ENCODE data around the gene PRM1. TPM values are rescaled to one million over a fixed set of nuclear protein-coding genes. Genes with fewer than 3 reads are reported as not detected.

The PRM1 gene
- total RNA-seq, 1 experiment from 2014 or later, result 0.48 TPM

DNA sequence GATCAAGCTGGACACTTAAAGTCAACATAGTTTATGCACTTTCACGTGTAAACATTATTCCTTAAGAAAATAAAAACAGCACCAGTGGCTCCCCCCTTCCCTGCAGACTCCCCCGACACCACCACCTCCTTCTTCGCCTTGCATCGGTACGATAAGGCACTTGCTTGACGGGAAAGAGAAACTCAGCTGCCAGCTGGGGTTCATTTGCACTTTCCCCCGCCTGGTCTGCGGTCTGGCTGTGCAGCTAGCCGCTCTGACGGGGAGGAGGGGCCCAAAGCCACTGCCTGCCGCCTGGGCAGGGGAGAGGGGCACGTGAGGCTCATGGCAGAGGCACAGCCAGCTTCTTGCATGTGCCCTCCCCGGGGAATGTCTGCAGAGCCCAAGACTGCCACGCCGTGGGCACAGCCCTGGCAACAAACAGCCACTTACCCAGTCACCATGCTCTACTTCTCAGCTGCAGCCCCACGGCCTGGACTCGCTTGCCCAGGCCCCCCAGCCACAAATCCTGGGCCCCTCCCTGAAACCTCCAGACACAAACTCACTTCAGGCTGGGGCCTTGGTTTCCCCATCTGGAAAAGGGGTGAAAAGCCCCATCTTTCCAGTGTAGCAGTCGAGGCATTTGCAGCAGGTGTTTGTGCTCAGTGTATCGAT lies 16.5 kb upstream of the PRM1 start (continued):
- TF ChIP-seq, protein P1, sequence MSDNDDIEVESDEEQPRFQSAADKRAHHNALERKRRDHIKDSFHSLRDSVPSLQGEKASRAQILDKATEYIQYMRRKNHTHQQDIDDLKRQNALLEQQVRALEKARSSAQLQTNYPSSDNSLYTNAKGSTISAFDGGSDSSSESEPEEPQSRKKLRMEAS (CRISPR knock-in tag; IDR thresholded peaks at IDR 0.05), result peak; percentile 78
- peak; percentile 47; the same call in 1 of the 2 replicates for TF ChIP-seq TEAD1 (CRISPR knock-in tag; IDR thresholded peaks at IDR 0.05)
- no peak for TF ChIP-seq JAZF1 (CRISPR knock-in tag; IDR thresholded peaks at IDR 0.05)
- TF ChIP-seq, protein P2, sequence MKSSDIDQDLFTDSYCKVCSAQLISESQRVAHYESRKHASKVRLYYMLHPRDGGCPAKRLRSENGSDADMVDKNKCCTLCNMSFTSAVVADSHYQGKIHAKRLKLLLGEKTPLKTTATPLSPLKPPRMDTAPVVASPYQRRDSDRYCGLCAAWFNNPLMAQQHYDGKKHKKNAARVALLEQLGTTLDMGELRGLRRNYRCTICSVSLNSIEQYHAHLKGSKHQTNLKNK (CRISPR knock-in tag; IDR thresholded peaks at IDR 0.05), result no peak
- TF ChIP-seq NR2C2 (CRISPR knock-in tag; IDR thresholded peaks at IDR 0.05), result no peak
- peak; percentile 38; the same call in 1 of the 2 replicates for TF ChIP-seq FOXK1 (CRISPR knock-in tag; IDR thresholded peaks at IDR 0.05)
- 0 out of 2 replicates have a peak, but pooled peaks have one; percentile 74 for TF ChIP-seq ETV6 (CRISPR knock-in tag; IDR thresholded peaks at IDR 0.05)

DNA sequence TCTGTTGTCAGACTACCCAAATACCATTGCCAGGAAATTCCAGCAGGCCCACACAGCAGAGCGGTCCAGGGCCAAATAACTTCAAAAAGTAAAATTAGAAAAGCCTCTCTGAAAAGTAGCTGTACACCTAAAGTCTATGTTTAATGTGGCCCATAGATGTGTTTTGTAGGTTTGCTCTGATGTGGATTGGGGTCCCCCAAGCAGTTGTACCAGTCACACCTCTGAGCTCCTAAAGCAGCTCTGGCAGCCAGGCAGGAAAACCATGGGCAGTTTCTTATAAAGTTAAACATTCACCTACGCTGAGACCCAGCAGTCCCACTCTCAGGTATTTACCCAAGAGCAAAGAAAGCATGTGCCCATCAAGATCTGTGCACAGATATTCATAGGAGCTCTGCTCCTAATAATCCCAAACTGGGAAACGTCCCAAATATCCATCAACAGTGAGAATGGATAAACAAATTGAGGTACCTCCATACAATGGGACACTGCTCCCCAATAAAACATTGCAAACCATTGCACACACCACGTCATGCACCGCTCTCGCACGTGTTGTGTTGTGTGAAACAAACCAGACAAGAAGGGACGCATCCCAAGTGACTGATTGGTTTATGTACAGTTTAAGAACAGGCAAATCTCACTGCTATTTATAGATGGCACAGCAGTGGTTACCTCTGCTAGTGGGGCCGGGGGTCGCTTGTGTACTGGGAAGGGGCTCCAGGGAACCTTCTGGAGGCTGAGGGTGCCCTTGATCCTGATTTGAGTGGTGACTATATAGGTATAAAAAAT lies 15.8 kb upstream of the PRM1 start:
- H3K27me3 Mint-ChIP-seq (ENCODE audit: low read depth), result no peaks in the 10 kb centered on the region; the same call in 1 of the 2 replicates
- DNase-seq (ENCODE audit: low spot score) (no peak), ATAC-seq (no peak)
- no peak overlapping the region for H3K4me3 Mint-ChIP-seq
- CTCF ChIA-PET, result interaction anchor here (0.9 to 3.4 kb wide), 10 partner anchors 11 to 313 kb away, joined by 3 to 29 read pairs (median 4); partner anchors contain the start of gene SOCS1
- no peak for TF ChIP-seq CBFB (CRISPR knock-in tag; IDR thresholded peaks at IDR 0.05; ENCODE audit: low read depth)
- no peak for TF ChIP-seq ZNF396 (CRISPR knock-in tag; IDR thresholded peaks at IDR 0.05; ENCODE audit: borderline replicate concordance)
- TF ChIP-seq GABPB1 (CRISPR knock-in tag; IDR thresholded peaks at IDR 0.05), result peak; percentile 26; the same call in 1 of the 2 replicates
- TF ChIP-seq SOX15 (CRISPR knock-in tag; IDR thresholded peaks at IDR 0.05), result no peak
- TF ChIP-seq FOXJ3 (CRISPR knock-in tag; IDR thresholded peaks at IDR 0.05; ENCODE audit: borderline replicate concordance), result no peak
- TF ChIP-seq, protein P3, sequence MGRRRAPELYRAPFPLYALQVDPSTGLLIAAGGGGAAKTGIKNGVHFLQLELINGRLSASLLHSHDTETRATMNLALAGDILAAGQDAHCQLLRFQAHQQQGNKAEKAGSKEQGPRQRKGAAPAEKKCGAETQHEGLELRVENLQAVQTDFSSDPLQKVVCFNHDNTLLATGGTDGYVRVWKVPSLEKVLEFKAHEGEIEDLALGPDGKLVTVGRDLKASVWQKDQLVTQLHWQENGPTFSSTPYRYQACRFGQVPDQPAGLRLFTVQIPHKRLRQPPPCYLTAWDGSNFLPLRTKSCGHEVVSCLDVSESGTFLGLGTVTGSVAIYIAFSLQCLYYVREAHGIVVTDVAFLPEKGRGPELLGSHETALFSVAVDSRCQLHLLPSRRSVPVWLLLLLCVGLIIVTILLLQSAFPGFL (CRISPR knock-in tag; IDR thresholded peaks at IDR 0.05; ENCODE audit: borderline replicate concordance), result no peak
- TF ChIP-seq NR2C2 (CRISPR knock-in tag; IDR thresholded peaks at IDR 0.05), result no peak
- no peak for TF ChIP-seq ATF2 (CRISPR knock-in tag; IDR thresholded peaks at IDR 0.05; ENCODE audit: borderline replicate concordance, low read depth)
- no peak for TF ChIP-seq ZNF416 (CRISPR knock-in tag; IDR thresholded peaks at IDR 0.05)
- peak overlapping the region; percentile 28 for H3K27ac Mint-ChIP-seq
- H3K9me3 Mint-ChIP-seq, result no peaks in the 10 kb centered on the region
- H3K4me1 Mint-ChIP-seq, result peaks cover 33% of the 10 kb centered on the region
- no peaks in the 10 kb centered on the region for H3K36me3 Mint-ChIP-seq
- POLR2A ChIA-PET, result no interaction called here

- Mint-ChIP-seq H3K4me1 (peaks cover 37% of the 10 kb centered on the region), H3K27me3 (ENCODE audit: low read depth) (no peaks in the 10 kb centered on the region; the same call in 1 of the 2 replicates), H3K4me3 (no peak overlapping the region), H3K36me3 (no peaks in the 10 kb centered on the region), H3K9me3 (no peaks in the 10 kb centered on the region), H3K27ac (peak overlapping the region; percentile 28; the same call in 1 of the 2 replicates)
- CTCF ChIA-PET, result interaction anchor here (1.6 to 3.4 kb wide), 3 partner anchors 40 to 91 kb away, joined by 4 to 29 read pairs (median 15); partner anchors contain the start of gene SOCS1
- DNase-seq (ENCODE audit: low spot score) (no peak), ATAC-seq (no peak)
- POLR2A ChIA-PET, result no interaction called here
- no peak for TF ChIP-seq CREB1 (CRISPR knock-in tag; IDR thresholded peaks at IDR 0.05)
- no peak for TF ChIP-seq OVOL2 (CRISPR knock-in tag; IDR thresholded peaks at IDR 0.05; ENCODE audit: borderline replicate concordance)
- TF ChIP-seq EMX1 (CRISPR knock-in tag; IDR thresholded peaks at IDR 0.05), result no peak
- TF ChIP-seq, protein P2 (CRISPR knock-in tag; IDR thresholded peaks at IDR 0.05), result no peak
- no peak for TF ChIP-seq ZBTB43 (CRISPR knock-in tag; IDR thresholded peaks at IDR 0.05)
- TF ChIP-seq ATF3 (CRISPR knock-in tag; conservative IDR thresholded peaks at IDR 0.05), result no peak
- TF ChIP-seq ZNF121 (CRISPR knock-in tag; IDR thresholded peaks at IDR 0.05), result no peak
- no peak for TF ChIP-seq ZNF423 (CRISPR knock-in tag; IDR thresholded peaks at IDR 0.05)
- TF ChIP-seq ESRRA (CRISPR knock-in tag; IDR thresholded peaks at IDR 0.05; ENCODE audit: borderline replicate concordance), result no peak
- TF ChIP-seq, protein P4, sequence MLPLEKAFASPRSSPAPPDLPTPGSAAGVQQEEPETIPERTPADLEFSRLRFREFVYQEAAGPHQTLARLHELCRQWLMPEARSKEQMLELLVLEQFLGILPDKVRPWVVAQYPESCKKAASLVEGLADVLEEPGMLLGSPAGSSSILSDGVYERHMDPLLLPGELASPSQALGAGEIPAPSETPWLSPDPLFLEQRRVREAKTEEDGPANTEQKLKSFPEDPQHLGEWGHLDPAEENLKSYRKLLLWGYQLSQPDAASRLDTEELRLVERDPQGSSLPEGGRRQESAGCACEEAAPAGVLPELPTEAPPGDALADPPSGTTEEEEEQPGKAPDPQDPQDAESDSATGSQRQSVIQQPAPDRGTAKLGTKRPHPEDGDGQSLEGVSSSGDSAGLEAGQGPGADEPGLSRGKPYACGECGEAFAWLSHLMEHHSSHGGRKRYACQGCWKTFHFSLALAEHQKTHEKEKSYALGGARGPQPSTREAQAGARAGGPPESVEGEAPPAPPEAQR (CRISPR knock-in tag; IDR thresholded peaks at IDR 0.05), result no peak
- TF ChIP-seq E2F1 (CRISPR knock-in tag; IDR thresholded peaks at IDR 0.05), result no peak
These were observed 15.2 kb upstream of the PRM1 start for GRCh38 chr16:11296351-11296705.

Data from WTC11 (cell line).